Measurements from ENCODE around the gene HS3ST4.
A peak's percentile ranks its signal among the peaks of the same experiment; 100 is the strongest.

- TF ChIP-seq, protein P1, sequence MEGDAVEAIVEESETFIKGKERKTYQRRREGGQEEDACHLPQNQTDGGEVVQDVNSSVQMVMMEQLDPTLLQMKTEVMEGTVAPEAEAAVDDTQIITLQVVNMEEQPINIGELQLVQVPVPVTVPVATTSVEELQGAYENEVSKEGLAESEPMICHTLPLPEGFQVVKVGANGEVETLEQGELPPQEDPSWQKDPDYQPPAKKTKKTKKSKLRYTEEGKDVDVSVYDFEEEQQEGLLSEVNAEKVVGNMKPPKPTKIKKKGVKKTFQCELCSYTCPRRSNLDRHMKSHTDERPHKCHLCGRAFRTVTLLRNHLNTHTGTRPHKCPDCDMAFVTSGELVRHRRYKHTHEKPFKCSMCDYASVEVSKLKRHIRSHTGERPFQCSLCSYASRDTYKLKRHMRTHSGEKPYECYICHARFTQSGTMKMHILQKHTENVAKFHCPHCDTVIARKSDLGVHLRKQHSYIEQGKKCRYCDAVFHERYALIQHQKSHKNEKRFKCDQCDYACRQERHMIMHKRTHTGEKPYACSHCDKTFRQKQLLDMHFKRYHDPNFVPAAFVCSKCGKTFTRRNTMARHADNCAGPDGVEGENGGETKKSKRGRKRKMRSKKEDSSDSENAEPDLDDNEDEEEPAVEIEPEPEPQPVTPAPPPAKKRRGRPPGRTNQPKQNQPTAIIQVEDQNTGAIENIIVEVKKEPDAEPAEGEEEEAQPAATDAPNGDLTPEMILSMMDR (IDR thresholded peaks at IDR 0.05; ENCODE audit: borderline replicate concordance, extremely low read depth, low read length, poor library complexity, severe bottlenecking), result peak; percentile 73
- no peak for TF ChIP-seq EZH2 (IDR thresholded peaks at IDR 0.05; ENCODE audit: borderline replicate concordance, low read depth, low read length, severe bottlenecking)
These were observed 16.3 kb downstream of the HS3ST4 start for GRCh38 chr16:25707982-25708583.
